ENCODE data around the gene VAMP2.

The VAMP2 gene

DNA sequence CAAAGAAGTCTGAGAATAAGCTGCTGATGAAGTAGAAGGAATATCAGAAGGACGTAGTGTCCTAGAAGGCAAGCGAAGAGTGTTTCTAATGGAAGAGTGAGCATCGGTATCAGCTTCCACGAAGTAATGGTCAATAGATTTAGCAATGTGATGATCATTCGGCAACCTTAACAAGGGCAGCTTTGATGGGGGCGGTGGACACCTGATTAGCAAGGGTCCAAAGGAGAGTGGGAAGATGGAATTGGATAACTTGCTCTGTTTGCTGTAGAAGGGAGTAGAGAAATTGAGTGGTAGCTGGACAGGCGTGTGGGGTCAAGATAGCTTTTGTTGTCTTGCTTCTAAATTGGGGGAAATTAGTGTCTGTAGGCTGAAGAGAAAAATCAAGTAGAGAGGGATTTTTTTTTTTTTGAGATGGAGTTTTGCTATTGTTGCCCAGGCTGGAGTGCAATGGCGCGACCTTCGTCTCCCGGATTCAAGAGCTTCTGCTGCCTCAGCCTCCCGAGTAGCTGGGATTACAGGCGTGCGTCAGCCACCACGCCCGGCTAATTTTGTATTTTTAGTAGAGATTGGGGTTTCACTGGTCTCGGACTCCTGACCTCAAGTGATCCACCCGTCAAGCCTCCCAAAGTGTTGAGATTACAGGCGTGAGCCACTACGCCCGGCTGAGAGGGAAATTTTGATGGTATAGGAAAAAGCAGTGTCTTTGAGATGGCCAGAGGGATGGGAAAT lies 24.9 kb downstream of the VAMP2 start:
- H3K4me1 ChIP-seq (ENCODE audit: insufficient read depth, low read length, severe bottlenecking), result peaks cover 6% of the 10 kb centered on the region
- peak overlapping the region; percentile 93 for H3K4me2 ChIP-seq (ENCODE audit: low read length)
- H3F3A ChIP-seq (ENCODE audit: insufficient read depth, low read length), result no peaks in the 10 kb centered on the region
- peak overlapping the region; percentile 38; the same call in 1 of the 2 replicates for H3K9ac ChIP-seq (ENCODE audit: low read length)
- TF ChIP-seq EZH2 (IDR thresholded peaks at IDR 0.05; ENCODE audit: borderline replicate concordance, low read length) (no peak), CTCF (IDR thresholded peaks at IDR 0.05; ENCODE audit: low read length) (no peak)
- H3K36me3 ChIP-seq (ENCODE audit: insufficient read depth, low read length), result peaks cover 17% of the 10 kb centered on the region; the same call in 1 of the 2 replicates
- no peak overlapping the region for H2AFZ ChIP-seq (ENCODE audit: low read length)
- no peaks in the 10 kb centered on the region for H3K9me2 ChIP-seq (ENCODE audit: low read depth, low read length)
- no peaks in the 10 kb centered on the region for H4K20me1 ChIP-seq (ENCODE audit: insufficient read depth, low read length)
- H3K27ac ChIP-seq (ENCODE audit: low read depth, low read length, poor library complexity, severe bottlenecking), result no peak overlapping the region
- peak overlapping the region; percentile 75 for H3K4me3 ChIP-seq (ENCODE audit: low read depth, low read length, poor library complexity, severe bottlenecking)
- H3K27me3 ChIP-seq (ENCODE audit: insufficient read depth, low read length), result no peaks in the 10 kb centered on the region
- H3K79me2 ChIP-seq (ENCODE audit: insufficient read depth, low read length), result no peaks in the 10 kb centered on the region
- H3K9me3 ChIP-seq (ENCODE audit: low read length), result no peaks in the 10 kb centered on the region

DNA sequence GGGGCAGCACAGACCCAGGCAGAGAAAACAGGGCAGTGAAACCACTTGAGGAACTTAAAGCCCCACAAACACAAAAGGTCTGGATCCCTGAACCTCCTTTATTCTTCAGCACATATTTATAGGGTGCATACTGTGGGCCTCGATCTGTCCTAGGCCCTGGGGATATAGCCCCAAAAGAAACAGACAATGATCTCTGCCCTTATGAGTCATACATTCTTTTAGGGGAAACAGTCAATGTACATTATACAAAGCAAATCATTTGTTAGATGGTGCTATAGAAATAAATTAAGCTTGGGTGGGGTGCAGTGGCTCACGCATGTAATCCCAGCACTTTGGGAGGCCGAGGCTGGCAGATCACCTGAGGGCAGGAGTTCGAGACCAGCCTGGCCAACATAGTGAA lies 28.8 kb downstream of the VAMP2 start:
- no peak overlapping the region for H3K27ac ChIP-seq (ENCODE audit: low read depth, low read length, poor library complexity, severe bottlenecking)
- no peaks in the 10 kb centered on the region for H4K20me1 ChIP-seq (ENCODE audit: insufficient read depth, low read length)
- no peak overlapping the region for H3K9ac ChIP-seq (ENCODE audit: low read length)
- no peaks in the 10 kb centered on the region for H3K9me3 ChIP-seq (ENCODE audit: low read length)
- no peaks in the 10 kb centered on the region for H3K36me3 ChIP-seq (ENCODE audit: insufficient read depth, low read length)
- H3K79me2 ChIP-seq (ENCODE audit: insufficient read depth, low read length), result no peaks in the 10 kb centered on the region
- H3K4me3 ChIP-seq (ENCODE audit: low read depth, low read length, poor library complexity, severe bottlenecking), result no peak overlapping the region
- H3K27me3 ChIP-seq (ENCODE audit: insufficient read depth, low read length), result no peaks in the 10 kb centered on the region
- H3K4me2 ChIP-seq (ENCODE audit: low read length), result no peak overlapping the region
- peaks cover 6% of the 10 kb centered on the region for H3K4me1 ChIP-seq (ENCODE audit: insufficient read depth, low read length, severe bottlenecking)
- H2AFZ ChIP-seq (ENCODE audit: low read length), result no peak overlapping the region
- TF ChIP-seq CTCF (IDR thresholded peaks at IDR 0.05; ENCODE audit: low read length) (no peak), EZH2 (IDR thresholded peaks at IDR 0.05; ENCODE audit: borderline replicate concordance, low read length) (no peak)
- no peaks in the 10 kb centered on the region for H3F3A ChIP-seq (ENCODE audit: insufficient read depth, low read length)
- no peaks in the 10 kb centered on the region for H3K9me2 ChIP-seq (ENCODE audit: low read depth, low read length)

GRCh38 chr17:8133399-8133798 lies 29.3 kb downstream of the VAMP2 start:
- Histone ChIP-seq H3K4me2 (ENCODE audit: low read length) (no peak overlapping the region), H2AFZ (ENCODE audit: low read length) (no peak overlapping the region), H3K4me3 (ENCODE audit: low read depth, low read length, poor library complexity, severe bottlenecking) (no peak overlapping the region), H3K79me2 (ENCODE audit: insufficient read depth, low read length) (no peaks in the 10 kb centered on the region), H3K27me3 (ENCODE audit: insufficient read depth, low read length) (no peaks in the 10 kb centered on the region), H3K36me3 (ENCODE audit: insufficient read depth, low read length) (no peaks in the 10 kb centered on the region), H3F3A (ENCODE audit: insufficient read depth, low read length) (no peaks in the 10 kb centered on the region), H3K27ac (ENCODE audit: low read depth, low read length, poor library complexity, severe bottlenecking) (no peak overlapping the region), H3K9me2 (ENCODE audit: low read depth, low read length) (no peaks in the 10 kb centered on the region), H3K4me1 (ENCODE audit: insufficient read depth, low read length, severe bottlenecking) (peaks cover 5% of the 10 kb centered on the region), H3K9me3 (ENCODE audit: low read length) (no peaks in the 10 kb centered on the region), H4K20me1 (ENCODE audit: insufficient read depth, low read length) (no peaks in the 10 kb centered on the region), H3K9ac (ENCODE audit: low read length) (no peak overlapping the region)
- TF ChIP-seq CTCF (IDR thresholded peaks at IDR 0.05; ENCODE audit: low read length), result no peak
- TF ChIP-seq EZH2 (IDR thresholded peaks at IDR 0.05; ENCODE audit: borderline replicate concordance, low read length), result no peak
